H1 (cell line): ENCODE data around the gene HDAC9. TPM values are rescaled to one million over a fixed set of nuclear protein-coding genes. Genes with fewer than 3 reads are reported as not detected.

Source experiments
- CTCF ChIA-PET: fragments of 300-600 bp; sonication (Branson Sonifier 250); formaldehyde crosslinking; loops from one replicate; lab custom pipeline; 2021; ENCODE audit not compliant: partially characterized antibody; lab: Charles Lee
- POLR2A ChIA-PET: fragments of 300-600 bp; sonication (Branson Sonifier 250); formaldehyde crosslinking; loops from one replicate; lab custom pipeline; 2021; ENCODE audit warnings: inconsistent platforms; ENCODE audit not compliant: partially characterized antibody; lab: Charles Lee
- DNase-seq, 2 experiments: peaks; one replicate each; pipeline versions ENCODE4 v3.0.0 to v3.0.0-alpha.2; 2010 to 2022; ENCODE audit warnings: low spot score in 2 of 2, low read depth in 1 of 2, mixed read lengths in 1 of 2
- FAIRE-seq: peaks from 2 replicates; lab custom pipeline; 2011; peaks lifted over from hg19 to GRCh38; lab: Jason Lieb, UNC
- H2AFZ ChIP-seq: 2 replicates; pipeline ENCODE4 v1.8.1; 2012; ENCODE audit warnings: low read length, inconsistent platforms
- H2AK5ac ChIP-seq: 2 replicates; pipeline ENCODE4 v1.6.1; 2013; ENCODE audit warnings: low read depth, low read length
- H2BK120ac ChIP-seq: replicated peaks from 2 replicates; pipeline ENCODE3; 2013; ENCODE audit warnings: low read depth, low read length, inconsistent platforms
- H2BK12ac ChIP-seq: 2 replicates; pipeline ENCODE4 v1.6.1; 2013; ENCODE audit warnings: low read depth, low read length
- H2BK15ac ChIP-seq: 2 replicates; pipeline ENCODE4 v1.6.1; 2013; ENCODE audit warnings: low read length
- H2BK20ac ChIP-seq: 2 replicates; pipeline ENCODE4 v1.6.1; 2013; ENCODE audit warnings: low read length
- H2BK5ac ChIP-seq: 2 replicates; pipeline ENCODE4 v1.6.1; 2013; ENCODE audit warnings: low read depth, low read length
- H3K14ac ChIP-seq: 2 replicates; pipeline ENCODE4 v1.6.1; 2013; ENCODE audit warnings: inconsistent platforms; ENCODE audit not compliant: insufficient read length
- H3K18ac ChIP-seq: 2 replicates; pipeline ENCODE4 v1.6.1; 2013; ENCODE audit warnings: low read length; ENCODE audit errors: extremely low read depth
- H3K23ac ChIP-seq: 2 replicates; pipeline ENCODE4 v1.6.1; 2013; ENCODE audit warnings: inconsistent platforms; ENCODE audit not compliant: insufficient read length
- H3K23me2 ChIP-seq: 2 replicates; pipeline ENCODE4 v1.6.1; 2013; ENCODE audit warnings: low read depth, low read length
- H3K27ac ChIP-seq: 2 replicates; pipeline ENCODE4 v1.6.1; 2011; ENCODE audit warnings: low read depth, low read length, inconsistent platforms
- H3K27me3 ChIP-seq, 4 experiments: replicated peaks in 1 of 4; 1 replicate in 1 of 4; 2 replicates in 3 of 4; pipeline versions ENCODE4 v1.6.1 to v1.8.1; 2011 to 2013; ENCODE audit warnings: low read length in 3 of 4, mild to moderate bottlenecking in 3 of 4, inconsistent platforms in 2 of 4, mixed read lengths in 2 of 4, moderate library complexity in 1 of 4; ENCODE audit not compliant: control insufficient read depth in 3 of 4, insufficient read depth in 3 of 4; ENCODE audit errors: extremely low read depth in 1 of 4
- H3K36me3 ChIP-seq, 4 experiments: 2 replicates each; pipeline versions ENCODE4 v1.6.1 to v1.8.1; 2011 to 2013; ENCODE audit warnings: mild to moderate bottlenecking in 4 of 4, low read length in 3 of 4, moderate library complexity in 2 of 4, control low read depth in 1 of 4, inconsistent platforms in 1 of 4; ENCODE audit not compliant: insufficient read depth in 4 of 4, control insufficient read depth in 2 of 4
- H3K4ac ChIP-seq: replicated peaks from 2 replicates; pipeline ENCODE3; 2013; ENCODE audit warnings: low read length, low read depth, mixed read lengths, inconsistent platforms; ENCODE audit not compliant: insufficient read length
- H3K4me1 ChIP-seq, 4 experiments: replicated peaks in 1 of 4; 1 replicate in 1 of 4; 2 replicates in 3 of 4; pipeline versions ENCODE4 v1.6.1 to v1.8.1; 2011 to 2013; ENCODE audit warnings: low read length in 3 of 4, inconsistent platforms in 2 of 4, mixed read lengths in 1 of 4; ENCODE audit not compliant: insufficient read depth in 4 of 4, control insufficient read depth in 3 of 4
- H3K4me2 ChIP-seq, 2 experiments: 2 replicates each; pipeline versions ENCODE4 v1.6.1 to v1.8.1; 2011 to 2013; ENCODE audit warnings: low read depth in 2 of 2, low read length in 2 of 2, control low read depth in 1 of 2, inconsistent platforms in 1 of 2, mild to moderate bottlenecking in 1 of 2; ENCODE audit not compliant: insufficient read depth in 1 of 2
- H3K4me3 ChIP-seq, 4 experiments: fragments of 200-600, 300-600 bp in 1 of 4; sonication (generic), shearing (Covaris generic), sonication (Bioruptor Twin) in 1 of 4; 2 replicates each; pipeline versions ENCODE4 v1.5.1 to v1.8.1; 2011 to 2016; ENCODE audit warnings: low read length in 4 of 4, low read depth in 3 of 4, control low read depth in 2 of 4, inconsistent platforms in 2 of 4, mild to moderate bottlenecking in 2 of 4, mixed read lengths in 1 of 4, moderate library complexity in 1 of 4; ENCODE audit not compliant: insufficient read depth in 2 of 4; ENCODE audit errors: extremely low read depth in 1 of 4
- H3K56ac ChIP-seq: replicated peaks from 2 replicates; pipeline ENCODE3; 2013; ENCODE audit warnings: low read depth, mild to moderate bottlenecking, mixed read lengths, low read length, inconsistent platforms; ENCODE audit not compliant: insufficient read length
- H3K79me1 ChIP-seq: 2 replicates; pipeline ENCODE4 v1.6.1; 2013; ENCODE audit warnings: low read depth, low read length, control low read depth
- H3K79me2 ChIP-seq, 2 experiments: 2 replicates each; pipeline versions ENCODE4 v1.6.1 to v1.8.1; 2012 to 2013; ENCODE audit warnings: low read length in 2 of 2, mild to moderate bottlenecking in 2 of 2, inconsistent platforms in 1 of 2; ENCODE audit not compliant: insufficient read depth in 2 of 2, control insufficient read depth in 1 of 2
- H3K9ac ChIP-seq, 4 experiments: replicated peaks in 1 of 4; 1 replicate in 1 of 4; 2 replicates in 3 of 4; pipeline versions ENCODE4 v1.6.1 to v1.8.1; 2011 to 2013; ENCODE audit warnings: low read depth in 3 of 4, low read length in 3 of 4, control low read depth in 2 of 4, mild to moderate bottlenecking in 2 of 4, moderate library complexity in 2 of 4, inconsistent platforms in 1 of 4; ENCODE audit errors: extremely low read depth in 1 of 4
- H3K9me3 ChIP-seq, 2 experiments: 2 replicates each; pipeline versions ENCODE4 v1.6.1 to v1.8.1; 2012 to 2013; ENCODE audit warnings: mild to moderate bottlenecking in 2 of 2, moderate library complexity in 2 of 2, control low read depth in 1 of 2, inconsistent platforms in 1 of 2, low read depth in 1 of 2, low read length in 1 of 2, mixed read lengths in 1 of 2; ENCODE audit not compliant: insufficient read depth in 2 of 2
- H4K20me1 ChIP-seq, 2 experiments: replicated peaks in 1 of 2; 2 replicates each; pipeline versions ENCODE3 to v1.8.1; 2011 to 2013; ENCODE audit warnings: inconsistent platforms in 2 of 2, low read length in 2 of 2, mild to moderate bottlenecking in 1 of 2; ENCODE audit not compliant: insufficient read depth in 2 of 2, control insufficient read depth in 1 of 2
- H4K5ac ChIP-seq: 2 replicates; pipeline ENCODE4 v1.6.1; 2013; ENCODE audit warnings: low read length, low read depth, mixed read lengths, inconsistent platforms; ENCODE audit not compliant: insufficient read length
- H4K8ac ChIP-seq: 2 replicates; pipeline ENCODE4 v1.8.0; 2013; ENCODE audit warnings: mild to moderate bottlenecking, moderate library complexity, low read length, inconsistent platforms; ENCODE audit not compliant: insufficient read depth; ENCODE audit errors: extremely low read depth
- H4K91ac ChIP-seq: replicated peaks from 2 replicates; pipeline ENCODE3; 2013; ENCODE audit warnings: low read length, mixed read lengths, inconsistent platforms; ENCODE audit not compliant: insufficient read length
- CTBP2 ChIP-seq: IDR thresholded peaks from 2 replicates; pipeline ENCODE4 v1.7.0; 2011; ENCODE audit warnings: borderline replicate concordance, mild to moderate bottlenecking, moderate library complexity, mixed read lengths, low read length; ENCODE audit not compliant: insufficient read depth, insufficient read length
- TAF7 ChIP-seq: optimal IDR thresholded peaks from 2 replicates; pipeline ENCODE3; 2011; ENCODE audit warnings: low read depth, mild to moderate bottlenecking, inconsistent platforms, low read length, moderate library complexity, borderline replicate concordance
- polyA plus RNA-seq, 7 experiments: library from polyadenylated mRNA; depleted of rRNA in 3 of 7; stranded (reverse) in 5 of 7; unstranded in 2 of 7; fragments of >200 nt in 5 of 7; fragments of 200-250 nt in 2 of 7; gene quantifications; 1 replicate in 5 of 7; 2 replicates in 1 of 7; 4 replicates in 1 of 7; pipeline versions ENCODE4 v1.2.1 to v1.2.3, GENCODE V29; 2011 to 2013; ENCODE audit warnings: missing spikeins in 2 of 7, mixed read lengths in 2 of 7
- total RNA-seq: library from RNA; stranded (reverse); fragmentation: NEBNext Ultra II Directional; extraction: Animal tissue kit (Norgen Biotek cat#: 25700); gene quantifications from 2 replicates; pipeline ENCODE4 v1.2.1, GENCODE V29; 2021
- TF ChIP-seq, protein P1 (sequence below): IDR thresholded peaks from 2 replicates; pipeline ENCODE4 v1.6.1; 2012; ENCODE audit warnings: inconsistent platforms

The HDAC9 gene
- total and polyA plus RNA-seq, 2 of the 8 experiments (the other 6 are each of a cell fraction or from before 2014, with no cell fraction given) = 9.5 to 13.1 TPM

DNA sequence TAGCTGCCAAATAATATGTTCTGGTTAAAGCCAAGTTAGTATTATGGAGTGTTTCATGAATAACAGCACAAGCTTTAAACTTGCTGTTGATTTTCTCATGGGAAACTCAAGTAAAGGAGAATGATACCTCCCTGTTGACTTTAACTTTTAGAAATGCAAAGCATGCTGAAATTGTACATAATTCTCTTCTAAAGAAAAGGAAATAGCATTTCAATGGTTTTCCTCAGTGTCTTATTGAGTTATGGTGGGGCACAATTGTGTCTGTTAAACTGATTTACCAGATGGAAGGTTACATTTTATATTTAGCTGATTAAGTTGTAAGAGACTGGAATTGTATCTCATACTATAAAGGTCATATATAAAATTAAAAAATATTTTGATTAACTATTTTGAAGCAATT, 119.3 kb downstream of the HDAC9 start:
- Histone ChIP-seq H3K4me1 (no peaks in the 10 kb centered on the region; a peak in 1 of 7 replicates), H2AFZ (no peak overlapping the region), H3K23ac (no peak overlapping the region), H2BK15ac (no peak overlapping the region), H3K79me1 (no peaks in the 10 kb centered on the region), H2BK12ac (no peak overlapping the region), H3K23me2 (no peaks in the 10 kb centered on the region), H4K91ac (no peak overlapping the region), H3K14ac (no peak overlapping the region), H3K18ac (no peak overlapping the region), H2BK5ac (no peak overlapping the region), H3K4ac (no peak overlapping the region), H3K36me3 (no peaks in the 10 kb centered on the region), H4K5ac (no peak overlapping the region), H3K79me2 (no peaks in the 10 kb centered on the region), H2BK120ac (no peak overlapping the region), H3K27me3 (no peaks in the 10 kb centered on the region), H4K20me1 (no peaks in the 10 kb centered on the region), H3K27ac (no peak overlapping the region), H3K4me2 (no peak overlapping the region), H3K56ac (no peak overlapping the region), H2BK20ac (no peak overlapping the region), H3K9me3 (no peaks in the 10 kb centered on the region), H2AK5ac (no peak overlapping the region), H3K9ac (no peak overlapping the region), H3K4me3 (no peak overlapping the region), H4K8ac (no peak overlapping the region)
- FAIRE-seq (no peak), DNase-seq (no peak)
- ChIA-PET CTCF (interaction anchor here (1.5 to 1.6 kb wide), 2 partner anchors 16 to 51 kb away, joined by 5 read pairs; no protein-coding TSS in a partner anchor), POLR2A (interaction anchor here (1.0 kb wide), 1 partner anchor 493 kb away, joined by 3 read pairs; no protein-coding TSS in a partner anchor)
- TF ChIP-seq, protein P1, sequence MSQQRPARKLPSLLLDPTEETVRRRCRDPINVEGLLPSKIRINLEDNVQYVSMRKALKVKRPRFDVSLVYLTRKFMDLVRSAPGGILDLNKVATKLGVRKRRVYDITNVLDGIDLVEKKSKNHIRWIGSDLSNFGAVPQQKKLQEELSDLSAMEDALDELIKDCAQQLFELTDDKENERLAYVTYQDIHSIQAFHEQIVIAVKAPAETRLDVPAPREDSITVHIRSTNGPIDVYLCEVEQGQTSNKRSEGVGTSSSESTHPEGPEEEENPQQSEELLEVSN = no peak
- TF ChIP-seq CTBP2 = no peak
- no peak for TF ChIP-seq TAF7
